Measurements from ENCODE around the gene PTAFR.

DNA sequence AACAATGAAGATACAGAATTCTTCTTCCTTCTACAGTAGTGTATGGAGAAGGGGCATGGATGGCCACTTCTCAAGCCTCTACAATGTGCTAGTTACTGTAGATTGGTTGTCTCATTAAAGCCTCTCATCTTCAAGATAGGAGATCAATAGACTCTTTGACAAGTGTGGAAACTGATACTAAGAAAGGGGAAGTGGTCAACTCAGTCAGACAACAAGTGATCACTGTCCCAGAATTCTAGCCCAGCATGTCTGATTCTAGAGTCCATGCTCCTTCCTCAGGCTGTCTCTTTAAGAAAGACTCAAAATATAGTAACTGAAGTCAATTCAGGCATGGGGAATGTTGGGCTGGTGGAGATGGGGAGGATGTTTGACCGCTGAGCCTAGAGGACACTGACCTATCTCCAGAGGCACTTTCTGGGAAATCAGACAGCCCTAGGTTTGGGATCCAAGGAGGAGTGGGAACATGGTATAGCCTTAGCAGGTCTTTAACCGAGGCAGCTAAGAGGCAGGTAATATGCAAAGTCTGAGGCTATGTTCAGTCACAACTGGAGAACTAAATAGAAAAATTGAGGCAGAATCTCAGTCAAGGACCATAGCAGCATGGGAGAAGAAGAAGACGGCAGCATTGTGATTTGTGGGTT, 48.8 kb downstream of the PTAFR start:
- TF ChIP-seq, protein P1, sequence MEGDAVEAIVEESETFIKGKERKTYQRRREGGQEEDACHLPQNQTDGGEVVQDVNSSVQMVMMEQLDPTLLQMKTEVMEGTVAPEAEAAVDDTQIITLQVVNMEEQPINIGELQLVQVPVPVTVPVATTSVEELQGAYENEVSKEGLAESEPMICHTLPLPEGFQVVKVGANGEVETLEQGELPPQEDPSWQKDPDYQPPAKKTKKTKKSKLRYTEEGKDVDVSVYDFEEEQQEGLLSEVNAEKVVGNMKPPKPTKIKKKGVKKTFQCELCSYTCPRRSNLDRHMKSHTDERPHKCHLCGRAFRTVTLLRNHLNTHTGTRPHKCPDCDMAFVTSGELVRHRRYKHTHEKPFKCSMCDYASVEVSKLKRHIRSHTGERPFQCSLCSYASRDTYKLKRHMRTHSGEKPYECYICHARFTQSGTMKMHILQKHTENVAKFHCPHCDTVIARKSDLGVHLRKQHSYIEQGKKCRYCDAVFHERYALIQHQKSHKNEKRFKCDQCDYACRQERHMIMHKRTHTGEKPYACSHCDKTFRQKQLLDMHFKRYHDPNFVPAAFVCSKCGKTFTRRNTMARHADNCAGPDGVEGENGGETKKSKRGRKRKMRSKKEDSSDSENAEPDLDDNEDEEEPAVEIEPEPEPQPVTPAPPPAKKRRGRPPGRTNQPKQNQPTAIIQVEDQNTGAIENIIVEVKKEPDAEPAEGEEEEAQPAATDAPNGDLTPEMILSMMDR (optimal IDR thresholded peaks at IDR 0.05 in 1 of 3, IDR thresholded peaks at IDR 0.05 in 1 of 3, conservative IDR thresholded peaks at IDR 0.05 in 1 of 3; ENCODE audit: extremely low read depth in 1 of 3, insufficient read depth in 2 of 3, low read length in 3 of 3): no peak
- no peak for TF ChIP-seq EZH2 (IDR thresholded peaks at IDR 0.05; ENCODE audit: low read length)

Data from keratinocyte (primary cell).